SK-N-MC (cell line): ENCODE data around the gene HJURP.
A peak's percentile ranks its signal among the peaks of the same experiment; 100 is the strongest.

ENCODE experiments used
- DNase-seq: peaks from one replicate; pipeline ENCODE4 v3.0.0-alpha.2; 2011; ENCODE audit warnings: low read depth, low spot score
- H3K27ac ChIP-seq: fragments of 200-600 bp; sonication (generic); 2 replicates; pipeline ENCODE4 v1.5.1; 2016; ENCODE audit warnings: mixed run types
- H3K36me3 ChIP-seq: fragments of 200-600 bp; sonication (generic); 2 replicates; pipeline ENCODE4 v1.6.1; 2017; ENCODE audit warnings: antibody characterized with exemption, low read length, mixed read lengths; ENCODE audit not compliant: insufficient read depth
- H3K4me3 ChIP-seq: fragments of 200-600 bp; sonication (generic); 2 replicates; pipeline ENCODE4 v1.5.1; 2016
- H3K9ac ChIP-seq: fragments of 200-600 bp; sonication (generic); 2 replicates; pipeline ENCODE4 v1.8.0; 2017; ENCODE audit warnings: mixed run types, mixed read lengths; ENCODE audit not compliant: insufficient read length
- H3K9me3 ChIP-seq: fragments of 200-600 bp; sonication (generic); 2 replicates; pipeline ENCODE4 v1.6.1; 2017; ENCODE audit warnings: low read depth, mild to moderate bottlenecking, antibody characterized with exemption, low read length, moderate library complexity, mixed read lengths
- EZH2 ChIP-seq: fragments of 200-600 bp; sonication (generic); IDR thresholded peaks from one replicate; pipeline ENCODE4 v1.6.1; 2017; ENCODE audit warnings: antibody characterized with exemption
- FOXP2 ChIP-seq: optimal IDR thresholded peaks from 2 replicates; pipeline ENCODE3; 2011; ENCODE audit warnings: mild to moderate bottlenecking, moderate library complexity; ENCODE audit not compliant: insufficient read depth; ENCODE audit errors: extremely low read length, control extremely low read depth
- POLR2AphosphoS5 ChIP-seq: IDR thresholded peaks from 2 replicates; pipeline ENCODE4 v1.6.1; 2012; ENCODE audit warnings: mild to moderate bottlenecking, low read depth, low read length, borderline replicate concordance

The HJURP gene

DNA sequence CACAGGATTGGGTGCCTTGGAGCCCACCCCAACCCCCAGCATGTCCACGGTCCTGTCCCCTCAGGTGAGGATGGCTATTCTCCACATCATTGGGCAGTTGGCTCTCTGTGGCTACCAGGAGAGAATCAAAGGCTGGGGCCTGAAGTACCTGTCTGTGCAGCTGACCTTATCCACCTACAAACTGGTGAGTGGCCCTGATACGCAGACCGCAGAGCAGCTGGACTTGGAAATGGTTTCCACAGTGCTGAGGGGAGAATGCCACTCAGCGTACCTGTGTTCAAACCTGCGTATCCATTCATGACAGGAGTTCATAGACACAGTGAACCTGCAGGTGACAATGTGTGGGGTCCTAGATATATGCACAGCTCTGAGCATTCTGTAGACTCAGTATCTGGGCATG lies 54.6 kb downstream of the HJURP start:
- TF ChIP-seq POLR2AphosphoS5 (no peak), EZH2 (no peak), FOXP2 (no peak)
- Histone ChIP-seq H3K4me3 (no peak overlapping the region), H3K9ac (no peak overlapping the region), H3K9me3 (no peaks in the 10 kb centered on the region), H3K27ac (no peak overlapping the region), H3K36me3 (peaks cover 2% of the 10 kb centered on the region; the same call in 1 of the 2 replicates)
- DNase-seq, result no peak

DNA sequence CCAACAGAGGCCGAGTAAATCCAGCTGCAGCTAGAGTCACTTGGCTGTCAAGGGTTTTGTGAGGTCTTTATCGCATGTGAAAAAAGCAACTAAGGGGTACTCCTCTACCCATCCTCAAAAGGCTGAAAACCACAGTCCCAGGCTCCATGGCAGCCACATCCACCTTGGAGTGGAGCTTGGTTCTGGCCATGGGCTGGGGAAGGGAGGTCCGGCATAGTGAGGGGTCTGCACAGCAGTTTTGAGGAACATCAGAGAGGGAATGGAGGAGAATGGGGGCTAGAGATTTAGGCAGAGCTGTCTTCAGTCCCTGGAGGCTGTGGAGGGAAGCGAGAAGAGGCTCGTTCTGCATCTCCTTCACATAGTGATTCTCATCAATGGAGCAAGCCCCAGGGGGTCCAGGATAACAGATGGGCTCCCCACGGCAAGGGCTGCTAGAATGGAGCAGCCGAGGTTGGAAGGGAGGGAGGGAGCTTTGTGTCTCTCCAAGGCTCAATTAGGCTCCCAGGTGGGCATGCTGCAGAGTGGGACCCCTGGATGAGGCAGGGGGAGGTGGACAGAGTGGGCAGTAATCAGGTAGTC lies 55.2 kb downstream of the HJURP start:
- DNase-seq, result no peak
- TF ChIP-seq FOXP2 (no peak), POLR2AphosphoS5 (no peak), EZH2 (no peak)
- H3K4me3 ChIP-seq, result no peak overlapping the region
- H3K27ac ChIP-seq, result no peak overlapping the region
- H3K9me3 ChIP-seq, result no peaks in the 10 kb centered on the region
- no peak overlapping the region for H3K9ac ChIP-seq
- H3K36me3 ChIP-seq, result peaks cover 2% of the 10 kb centered on the region; the same call in 1 of the 2 replicates

DNA sequence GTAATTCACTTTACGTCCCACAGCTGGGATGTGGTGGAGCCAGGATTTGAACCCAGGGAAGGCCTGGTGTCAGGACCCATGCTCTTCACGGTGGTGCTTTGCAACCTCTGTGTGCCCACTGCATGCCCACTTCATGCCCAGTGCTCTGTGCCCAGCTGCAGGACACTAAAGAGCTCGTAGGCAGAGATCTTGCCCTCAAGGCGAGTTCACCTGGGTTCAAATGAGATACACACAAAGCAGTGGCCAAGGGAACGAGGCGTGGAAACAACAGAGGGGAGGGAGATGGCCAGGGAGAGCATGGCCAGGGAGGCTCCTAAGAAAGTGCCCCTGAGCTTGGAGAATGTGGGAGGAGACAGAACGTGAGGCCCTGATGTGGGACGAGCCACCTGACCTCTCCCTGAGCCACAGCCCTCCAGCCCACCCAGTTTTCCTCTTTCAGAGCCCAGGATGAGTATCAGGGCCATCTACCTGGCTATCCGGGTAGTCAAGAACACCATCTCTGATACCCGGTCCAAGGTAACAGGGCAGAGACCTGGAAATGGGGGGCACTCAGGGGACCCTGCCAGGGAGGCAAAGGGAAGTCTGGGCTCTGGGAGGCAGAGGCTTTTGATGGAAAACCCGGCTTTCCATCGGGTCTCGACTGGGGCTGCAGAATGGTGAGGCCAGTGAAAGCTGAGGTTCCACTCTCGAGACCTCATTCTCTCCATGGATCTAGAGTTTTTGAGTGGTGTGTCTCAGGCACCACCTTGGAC lies 55.8 kb downstream of the HJURP start:
- peaks cover 2% of the 10 kb centered on the region; the same call in 1 of the 2 replicates for H3K36me3 ChIP-seq
- no peak overlapping the region for H3K27ac ChIP-seq
- H3K4me3 ChIP-seq, result no peak overlapping the region
- no peaks in the 10 kb centered on the region for H3K9me3 ChIP-seq
- no peak for DNase-seq
- H3K9ac ChIP-seq, result no peak overlapping the region
- TF ChIP-seq POLR2AphosphoS5 (no peak), FOXP2 (no peak), EZH2 (no peak)

DNA sequence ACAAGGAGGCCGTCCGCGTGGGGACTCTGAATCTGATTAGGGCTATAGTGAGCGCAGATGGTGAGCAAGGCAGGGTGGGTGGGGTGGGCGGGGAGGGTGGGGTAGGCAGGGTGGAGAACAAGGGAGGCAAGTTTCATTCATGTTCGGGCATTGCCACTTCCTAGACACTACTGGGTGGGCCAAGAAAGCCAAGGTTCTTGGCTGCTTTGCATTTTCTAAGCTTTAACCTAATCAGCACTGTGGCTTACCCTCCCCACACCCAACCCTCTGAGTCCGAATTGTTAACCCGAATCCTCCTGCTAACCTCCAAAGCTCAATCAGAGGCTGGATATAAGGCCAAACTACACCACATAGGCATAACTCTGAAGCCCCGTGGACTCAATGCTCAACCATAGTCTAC lies 58.1 kb downstream of the HJURP start:
- Histone ChIP-seq H3K9ac (no peak overlapping the region), H3K4me3 (no peak overlapping the region), H3K9me3 (no peaks in the 10 kb centered on the region), H3K27ac (no peak overlapping the region; the same call in 1 of the 2 replicates), H3K36me3 (peaks cover 7% of the 10 kb centered on the region; the same call in 1 of the 2 replicates)
- no peak for DNase-seq
- TF ChIP-seq POLR2AphosphoS5 (no peak), FOXP2 (no peak), EZH2 (no peak)

DNA sequence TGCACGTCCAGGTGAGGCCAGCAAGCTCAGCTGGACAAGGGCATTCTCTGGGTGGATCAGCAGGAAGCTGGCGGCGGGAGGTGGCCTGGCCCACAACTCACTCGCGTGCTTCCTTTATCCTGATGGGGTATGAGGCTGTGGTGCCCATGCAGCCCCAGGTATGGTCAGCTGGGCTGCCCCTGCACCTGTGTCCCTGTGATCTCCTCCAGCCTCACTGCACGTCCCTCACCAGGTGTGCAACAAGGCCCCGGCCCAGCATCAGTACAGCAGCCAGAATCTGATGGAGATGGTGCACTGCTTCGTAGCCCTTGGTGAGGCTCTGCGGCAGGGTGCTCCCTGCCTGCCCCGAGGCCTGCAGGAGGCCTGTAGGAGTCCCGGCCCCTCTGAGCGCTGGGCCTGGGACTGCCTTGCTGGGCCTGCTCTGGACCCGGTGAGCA lies 58.6 kb downstream of the HJURP start:
- no peaks in the 10 kb centered on the region for H3K9me3 ChIP-seq
- TF ChIP-seq POLR2AphosphoS5 (no peak), FOXP2 (no peak), EZH2 (no peak)
- no peak overlapping the region for H3K4me3 ChIP-seq
- H3K27ac ChIP-seq, result no peak overlapping the region
- no peak for DNase-seq
- peaks cover 7% of the 10 kb centered on the region; the same call in 1 of the 2 replicates for H3K36me3 ChIP-seq
- no peak overlapping the region for H3K9ac ChIP-seq

DNA sequence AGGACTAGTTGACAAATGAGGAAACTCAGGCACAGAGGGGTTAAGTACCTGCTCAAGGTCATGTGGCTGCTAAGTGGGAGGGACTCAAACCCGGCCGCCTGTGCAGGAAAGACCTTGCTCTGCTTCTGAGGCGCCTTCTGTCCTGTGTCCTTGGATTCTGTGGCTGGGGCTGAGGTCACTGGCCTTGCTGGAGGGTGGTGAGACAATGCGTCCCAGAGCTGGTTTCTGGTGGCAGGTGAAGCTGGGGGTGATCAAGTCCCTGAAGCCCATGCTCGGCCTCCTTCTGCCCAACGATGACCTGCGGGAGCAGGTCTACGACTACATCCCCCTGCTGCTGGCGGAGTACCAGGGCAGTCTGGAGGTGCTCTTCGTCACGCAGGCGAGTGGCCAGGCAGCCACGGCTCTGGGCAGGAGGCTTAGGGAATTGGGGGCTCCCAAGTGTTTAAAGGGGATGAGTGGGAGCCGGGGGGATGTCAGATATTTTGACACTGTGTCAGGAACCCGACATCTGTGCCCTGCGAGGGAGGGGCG lies 60.1 kb downstream of the HJURP start:
- Histone ChIP-seq H3K9ac (no peak overlapping the region), H3K27ac (no peak overlapping the region), H3K9me3 (no peaks in the 10 kb centered on the region), H3K4me3 (no peak overlapping the region), H3K36me3 (peaks cover 7% of the 10 kb centered on the region; the same call in 1 of the 2 replicates)
- TF ChIP-seq FOXP2, result no peak
- no peak for TF ChIP-seq EZH2
- TF ChIP-seq POLR2AphosphoS5, result no peak
- DNase-seq, result no peak

DNA sequence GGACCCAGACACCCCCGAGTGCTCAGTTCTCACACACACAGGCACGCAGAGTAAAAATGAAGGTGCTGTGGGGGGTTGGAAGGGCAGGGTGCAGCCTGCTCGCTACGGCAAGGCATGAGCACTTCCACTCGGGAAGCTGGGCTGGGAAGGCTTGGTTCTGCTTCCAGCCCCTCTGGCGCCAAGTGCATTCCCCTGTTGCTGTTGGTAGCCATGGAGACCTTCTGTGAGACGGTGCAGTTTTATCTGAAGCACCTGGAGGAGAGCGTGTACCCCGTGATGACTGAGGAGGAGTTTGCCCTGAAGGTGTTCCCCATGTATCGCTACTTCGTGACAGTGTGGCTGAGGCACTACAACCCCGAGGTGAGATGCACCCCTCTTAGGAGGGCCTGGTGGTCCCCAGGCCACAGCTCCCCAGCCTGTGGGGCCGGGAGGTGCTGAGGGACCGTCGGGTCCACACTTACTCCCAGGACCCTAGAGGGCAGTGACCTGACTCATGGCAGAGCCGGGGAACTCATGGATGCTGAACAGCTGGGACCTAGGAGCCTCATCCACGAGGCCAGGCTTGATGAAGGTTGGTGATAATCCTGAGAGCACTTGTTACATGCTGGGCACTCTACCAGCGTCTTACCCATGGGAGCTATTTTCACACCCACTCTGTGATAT lies 60.7 kb downstream of the HJURP start:
- no peak overlapping the region for H3K9ac ChIP-seq
- H3K4me3 ChIP-seq, result peak overlapping the region; percentile 67
- peaks cover 7% of the 10 kb centered on the region; the same call in 1 of the 2 replicates for H3K36me3 ChIP-seq
- TF ChIP-seq POLR2AphosphoS5, result no peak
- TF ChIP-seq EZH2, result no peak
- no peak for TF ChIP-seq FOXP2
- H3K27ac ChIP-seq, result no peak overlapping the region
- no peaks in the 10 kb centered on the region for H3K9me3 ChIP-seq
- DNase-seq, result no peak

DNA sequence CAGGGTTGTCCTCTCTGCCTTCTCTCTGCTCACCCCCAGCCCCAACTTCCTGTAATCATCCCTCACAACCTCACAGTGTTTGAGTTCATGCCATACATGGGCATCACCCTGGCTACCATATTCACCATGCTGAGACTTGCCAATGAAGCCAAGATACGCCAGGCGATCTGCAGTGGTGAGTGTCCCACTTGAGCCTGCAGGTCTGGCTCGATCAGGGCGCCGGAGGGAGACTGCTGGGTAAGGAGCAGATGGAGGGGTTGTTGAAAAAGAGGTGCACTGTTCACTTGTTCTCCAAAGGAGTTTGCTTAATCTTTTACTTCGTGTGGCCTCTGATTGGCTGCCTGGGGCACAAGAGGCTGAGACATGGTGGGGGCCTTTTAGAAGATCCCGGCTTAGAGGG lies 61.6 kb downstream of the HJURP start:
- Histone ChIP-seq H3K9ac (no peak overlapping the region), H3K9me3 (no peaks in the 10 kb centered on the region), H3K27ac (no peak overlapping the region), H3K4me3 (peak overlapping the region; percentile 67), H3K36me3 (peaks cover 7% of the 10 kb centered on the region; the same call in 1 of the 2 replicates)
- TF ChIP-seq POLR2AphosphoS5, result no peak
- no peak for TF ChIP-seq FOXP2
- no peak for TF ChIP-seq EZH2
- DNase-seq, result no peak
